HG03039 (cell line): ENCODE measurements around the gene TMEM131.

ENCODE experiments used
- ATAC-seq: cut with Tn5 transposase; IDR thresholded peaks from one replicate; pipeline ENCODE4 v1.9.1; 2021; ENCODE audit warnings: mild to moderate bottlenecking, moderate library complexity; ENCODE audit not compliant: unreplicated experiment

TMEM131 gene

GRCh38 chr2:97766567-97766966 lies 229.2 kb downstream of the TMEM131 start:
- no peak for ATAC-seq

DNA sequence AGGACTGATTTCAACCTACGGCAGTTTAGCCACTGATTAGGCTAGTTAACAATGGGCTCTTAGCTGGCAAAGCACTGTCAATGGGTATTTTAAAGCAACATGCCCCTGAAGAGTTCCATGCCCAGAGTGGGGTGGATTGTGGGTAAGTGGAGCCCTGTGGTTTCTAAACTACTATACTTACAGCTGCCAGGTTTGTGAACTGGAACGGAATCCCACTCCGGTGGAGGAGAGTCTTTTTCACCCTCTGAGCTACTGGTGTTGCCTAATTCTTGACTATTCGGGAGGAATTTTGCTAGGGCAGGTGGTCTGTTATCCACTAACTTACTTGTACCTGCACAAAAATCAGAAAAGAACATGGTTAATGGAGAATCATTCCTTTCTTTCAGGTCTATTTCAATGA lies 229.8 kb downstream of the TMEM131 start:
- no peak for ATAC-seq

DNA sequence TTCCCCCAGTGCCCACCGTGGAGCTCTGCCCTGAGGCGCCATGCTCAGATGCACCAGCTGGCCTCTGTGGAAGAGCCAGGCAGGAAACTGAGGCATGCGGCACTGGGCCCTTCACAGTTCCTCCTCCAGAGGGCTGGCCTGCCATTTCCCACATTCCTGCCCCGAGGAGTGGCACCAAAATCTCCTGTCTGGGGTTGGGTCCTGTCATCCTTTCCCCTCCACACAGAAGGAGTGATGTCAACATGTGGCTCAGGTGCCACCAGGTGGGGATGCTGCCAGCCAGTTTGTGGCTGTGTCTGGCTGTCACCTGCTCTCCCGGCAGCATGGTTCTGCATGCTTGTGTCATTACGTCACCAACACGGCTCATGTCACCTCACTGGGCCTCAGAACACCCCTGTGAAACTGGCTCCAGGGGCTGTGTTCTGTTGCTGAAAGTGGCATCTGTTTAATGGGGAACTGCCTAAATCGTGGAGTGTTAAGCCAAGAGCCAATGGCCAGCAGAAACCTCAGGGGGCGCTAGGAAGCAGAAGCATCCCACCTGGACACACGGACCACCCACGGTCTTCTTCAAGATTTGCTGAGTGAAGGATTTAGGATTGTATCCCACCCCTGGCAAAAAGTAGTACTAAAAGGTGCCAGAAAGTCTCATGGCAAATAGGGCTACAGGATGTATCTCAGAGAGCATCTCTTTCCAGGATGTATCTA lies 231.0 kb downstream of the TMEM131 start:
- ATAC-seq, result no peak

- no peak for ATAC-seq
Measured at GRCh38 chr2:97763176-97763845, 232.4 kb downstream of the TMEM131 start.

- no peak for ATAC-seq
Measured at GRCh38 chr2:97761192-97761591, 234.6 kb downstream of the TMEM131 start.

DNA sequence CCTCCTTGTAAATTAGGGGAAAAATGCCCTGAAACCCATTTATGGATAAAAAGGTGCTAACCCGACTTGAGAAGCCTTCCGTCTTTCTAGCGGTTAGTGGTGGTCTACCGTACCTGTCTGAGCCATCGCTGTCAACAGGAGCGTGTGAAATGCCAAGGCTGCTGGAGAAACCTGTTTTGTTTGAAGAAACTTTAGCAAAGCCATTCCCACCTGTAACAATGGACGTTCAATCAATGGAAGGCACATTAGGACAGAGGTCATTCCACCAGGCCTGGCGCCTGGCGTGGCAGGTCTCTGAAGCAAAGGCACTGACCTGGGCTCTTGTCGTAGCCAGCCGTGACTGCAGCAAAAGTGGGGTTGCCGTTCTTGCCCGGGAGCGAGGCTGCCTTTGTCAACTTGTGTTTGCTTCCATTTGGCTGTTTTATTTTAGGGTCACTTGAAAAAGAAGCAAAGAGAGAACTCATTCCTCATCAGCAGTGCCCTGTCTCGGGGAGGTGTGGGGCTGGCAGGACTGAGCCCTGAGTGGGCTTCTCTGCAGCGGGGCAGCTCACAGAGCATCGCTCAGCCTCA lies 235.2 kb downstream of the TMEM131 start:
- no peak for ATAC-seq

GRCh38 chr2:97759727-97760407 lies 235.9 kb downstream of the TMEM131 start:
- no peak for ATAC-seq

DNA sequence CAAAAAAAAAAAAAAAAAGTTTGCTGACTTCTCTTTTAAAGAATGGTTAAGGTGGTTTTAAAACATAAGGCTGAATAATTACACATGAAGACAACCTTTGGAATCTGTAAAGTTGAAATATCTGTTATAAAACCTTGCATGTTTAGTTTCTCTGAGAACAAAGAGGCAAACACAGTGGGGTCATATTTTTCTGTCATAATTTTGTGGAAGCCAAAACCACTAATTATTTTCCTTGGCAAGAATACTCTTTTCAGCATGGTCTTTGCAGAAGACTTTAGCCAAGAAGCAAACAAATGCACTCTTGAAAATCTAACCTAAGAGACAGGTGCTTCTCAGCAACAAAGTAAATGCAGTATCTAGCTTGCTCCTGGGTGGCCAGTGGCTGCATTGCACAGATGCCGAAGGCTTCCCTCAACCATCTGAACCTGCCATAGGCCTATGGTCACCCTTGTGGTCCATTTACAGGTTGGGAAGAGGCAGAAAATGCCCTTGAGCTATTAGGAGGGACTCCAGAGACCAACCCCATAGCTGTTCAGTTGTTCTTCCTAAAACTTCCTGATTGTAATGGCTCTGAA lies 237.5 kb downstream of the TMEM131 start:
- ATAC-seq, result no peak

- ATAC-seq, result no peak
Measured at GRCh38 chr2:97757062-97757461, 238.7 kb downstream of the TMEM131 start.

GRCh38 chr2:97755491-97755890 lies 240.3 kb downstream of the TMEM131 start:
- ATAC-seq, result no peak

GRCh38 chr2:97754690-97755346 lies 240.9 kb downstream of the TMEM131 start:
- ATAC-seq, result no peak

- ATAC-seq, result no peak
Measured at GRCh38 chr2:97752342-97753334, 243.1 kb downstream of the TMEM131 start.

GRCh38 chr2:97751752-97752151 lies 244.0 kb downstream of the TMEM131 start:
- no peak for ATAC-seq

DNA sequence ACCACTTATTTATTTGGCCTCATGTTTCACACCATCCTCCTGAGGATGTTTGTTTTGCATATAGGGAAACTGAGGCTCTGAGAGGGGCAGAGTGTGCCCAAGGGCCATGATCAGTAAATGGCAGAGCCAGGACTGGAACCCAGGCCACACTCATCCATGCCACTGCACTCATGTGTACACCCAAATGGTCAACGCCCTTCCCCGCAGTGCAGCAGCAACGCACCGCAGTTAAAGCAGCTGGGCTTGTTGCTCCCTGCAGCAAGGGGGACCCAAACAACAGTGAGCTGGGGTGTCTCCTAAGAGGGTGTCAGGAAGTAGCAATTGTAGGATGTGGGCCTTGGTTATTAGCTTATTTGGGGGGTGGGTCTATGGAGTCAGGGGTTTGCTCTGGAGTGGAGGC lies 245.7 kb downstream of the TMEM131 start:
- ATAC-seq, result no peak

DNA sequence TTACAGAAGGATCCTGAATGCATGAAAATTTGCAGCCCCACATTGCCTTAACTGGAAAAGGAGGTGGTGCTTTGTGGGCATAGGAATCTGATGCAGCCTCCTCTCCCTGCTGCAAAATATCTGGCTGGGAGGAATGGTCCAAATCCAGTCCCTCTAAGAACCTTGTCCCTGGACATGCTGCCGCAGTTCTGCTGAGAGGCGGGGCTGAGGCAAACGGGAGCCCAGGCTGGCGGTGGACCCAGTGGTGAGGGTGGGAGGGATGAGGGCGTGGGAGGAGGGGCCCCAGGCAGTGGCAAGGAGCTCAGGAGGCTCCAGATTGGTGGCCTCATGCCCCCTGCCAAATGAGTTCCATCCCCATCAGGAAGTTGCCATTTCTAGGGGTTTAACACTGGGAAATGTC lies 246.2 kb downstream of the TMEM131 start:
- no peak for ATAC-seq

DNA sequence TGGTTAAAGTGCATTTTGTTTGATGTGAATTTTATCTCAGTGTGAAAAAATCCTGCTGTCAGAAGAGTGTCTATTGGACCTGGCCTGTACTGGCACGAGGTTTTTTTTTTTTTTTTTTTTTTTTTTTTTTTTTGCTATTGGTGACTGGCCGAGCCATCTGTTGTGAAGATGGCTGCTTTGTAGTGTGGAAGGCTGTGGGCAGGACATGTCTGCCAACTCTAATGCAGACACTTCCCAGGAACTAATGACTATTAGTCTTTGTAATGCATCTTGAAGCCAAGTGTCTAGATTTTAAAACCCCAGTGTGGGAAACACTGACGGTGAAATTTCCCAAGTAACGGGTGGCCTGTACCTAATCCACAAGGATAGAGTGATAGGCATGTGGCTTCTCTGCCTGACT lies 248.0 kb downstream of the TMEM131 start:
- no peak for ATAC-seq

GRCh38 chr2:97747285-97747684 lies 248.5 kb downstream of the TMEM131 start:
- no peak for ATAC-seq

DNA sequence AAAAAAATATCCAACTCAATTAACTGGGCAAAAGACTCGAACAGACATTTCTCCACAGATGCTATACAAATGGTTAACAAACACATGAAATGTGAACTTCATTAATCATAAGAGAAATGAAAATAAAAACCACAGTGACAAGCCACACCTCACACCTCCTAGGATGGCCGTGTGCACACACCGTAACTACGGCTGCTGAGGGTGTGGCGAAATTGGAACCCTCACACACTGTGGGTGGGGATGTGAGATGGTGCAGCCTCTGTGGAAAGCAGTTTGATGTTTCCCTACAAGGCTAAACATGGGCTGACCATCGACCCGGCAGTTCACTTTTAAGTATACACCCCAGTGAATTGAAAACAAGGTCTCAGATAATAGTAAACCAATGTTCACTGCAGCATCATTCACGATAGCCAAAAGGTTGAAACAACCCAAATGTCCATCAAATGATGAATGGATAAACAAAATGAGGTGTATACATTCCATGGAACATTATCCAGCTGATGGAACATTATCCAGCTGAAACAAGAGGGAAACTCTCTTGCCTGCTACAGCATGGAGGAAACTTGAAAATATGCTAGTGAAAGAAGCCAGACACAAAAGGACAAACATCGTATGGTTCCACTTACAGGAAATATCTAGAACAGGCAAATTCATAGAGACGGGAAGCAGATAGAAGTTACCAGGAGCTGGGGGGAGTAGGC lies 250.1 kb downstream of the TMEM131 start:
- no peak for ATAC-seq

DNA sequence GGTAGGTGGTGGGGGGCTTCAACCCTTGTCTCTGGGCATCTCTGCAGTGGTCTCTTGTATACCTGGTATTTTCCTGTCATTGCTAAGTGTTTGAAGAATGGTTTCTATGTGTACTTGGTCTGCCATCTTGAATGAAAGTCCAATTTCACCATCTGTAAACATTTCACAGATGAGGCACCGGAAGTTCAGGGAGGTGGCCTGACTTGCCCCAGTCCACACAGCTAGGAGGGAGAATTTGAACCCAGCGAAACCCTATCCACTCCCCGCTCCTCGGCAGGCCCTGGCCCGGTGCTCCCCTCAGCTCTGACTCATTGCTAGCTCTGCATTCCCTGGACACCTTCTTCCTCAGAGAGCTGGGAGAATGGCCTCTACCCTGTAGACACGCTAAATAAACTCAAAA lies 251.8 kb downstream of the TMEM131 start:
- ATAC-seq, result no peak
